ENCODE results near the gene UBE2R2.

Gene UBE2R2

DNA sequence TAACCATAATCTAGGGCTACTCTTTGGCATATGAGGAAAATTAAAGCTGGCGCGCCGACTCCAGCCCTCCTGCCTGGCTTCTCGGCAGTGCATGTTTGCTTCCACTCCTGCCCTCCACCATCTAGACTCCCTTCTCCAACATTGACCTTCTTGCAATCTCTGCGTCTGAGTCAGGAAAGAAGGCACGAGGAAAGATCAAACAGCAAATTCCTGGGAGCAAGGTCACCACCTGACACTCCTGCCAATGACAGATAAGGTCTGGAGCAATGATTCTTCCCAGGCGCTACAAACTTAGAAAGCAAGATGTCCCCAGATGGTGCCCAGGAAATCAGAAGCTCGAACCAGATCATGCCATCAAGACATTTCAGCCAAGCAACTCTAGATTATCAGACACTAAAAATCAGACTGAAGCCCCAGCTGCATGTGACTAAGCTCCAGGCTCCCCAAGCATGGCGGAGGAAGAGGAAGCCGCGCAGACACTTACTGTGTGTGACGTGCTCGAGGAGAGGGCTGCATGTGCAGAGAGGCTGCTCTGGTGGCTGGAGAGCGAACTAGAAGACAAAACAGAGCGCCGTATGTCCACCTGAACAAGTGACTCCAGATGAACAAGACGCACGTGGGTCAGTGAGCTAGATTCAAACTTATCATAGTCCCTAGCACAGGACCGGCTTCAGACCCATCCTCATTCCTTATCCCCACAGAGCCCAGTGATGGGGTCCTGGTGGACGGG lies 115.3 kb downstream of the UBE2R2 start:
- no peak overlapping the region for H3K27ac ChIP-seq
- H3K4me3 ChIP-seq = no peak overlapping the region
- no peaks in the 10 kb centered on the region for H3K4me1 ChIP-seq
- H3K9me3 ChIP-seq (replicated peaks in 1 of 11) = no peaks in the 10 kb centered on the region
- H3K9ac ChIP-seq = no peak overlapping the region
- H3K4me2 ChIP-seq = no peak overlapping the region
- peaks cover 0 to 87% (median 58%) of the 10 kb centered on the region in 11 experiments; a peak in 18 of 22 replicates for H4K20me1 ChIP-seq
- peaks cover 99 to 100% (median 100%) of the 10 kb centered on the region in 11 experiments for H3K36me3 ChIP-seq
- H3K27me3 ChIP-seq = no peaks in the 10 kb centered on the region
- TF ChIP-seq Cebpa-rat (IDR thresholded peaks at IDR 0.05) = no peak

DNA sequence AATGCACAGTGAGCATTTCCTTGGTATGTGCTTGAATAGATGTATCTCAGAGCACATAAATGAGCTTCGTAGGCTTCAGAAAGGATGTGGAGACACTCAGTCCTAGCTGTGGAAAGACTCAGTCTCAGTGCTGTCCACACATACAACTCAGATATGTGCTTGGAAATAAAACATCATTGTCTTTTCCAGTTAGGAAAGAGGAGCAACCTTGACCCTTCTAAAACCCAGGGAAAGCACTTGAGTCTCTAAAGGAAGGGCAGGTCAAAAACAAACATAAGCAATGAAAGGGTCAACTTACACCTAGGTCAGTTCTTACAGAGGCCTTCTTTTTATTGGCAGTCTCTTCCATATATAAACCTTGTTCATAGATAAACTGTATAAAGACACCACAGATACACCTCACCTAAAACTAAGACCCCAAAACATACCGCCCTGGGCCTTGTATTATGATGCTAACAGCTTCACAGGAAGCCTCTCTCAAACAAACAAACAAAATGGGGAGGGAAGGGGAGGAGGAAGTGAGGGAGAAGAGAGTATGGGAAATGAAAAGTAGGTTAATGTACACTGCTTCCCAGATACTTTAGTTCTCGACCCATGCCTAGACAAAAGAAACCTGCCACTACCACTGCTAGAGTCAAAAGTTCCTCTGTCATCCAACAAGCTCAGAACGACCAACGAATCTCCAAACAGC lies 117.4 kb downstream of the UBE2R2 start:
- Histone ChIP-seq H4K20me1 (peaks cover 0 to 76% (median 41%) of the 10 kb centered on the region in 11 experiments; a peak in 18 of 22 replicates), H3K4me1 (no peaks in the 10 kb centered on the region), H3K9me3 (replicated peaks in 1 of 11) (no peaks in the 10 kb centered on the region), H3K4me2 (no peak overlapping the region), H3K27ac (no peak overlapping the region), H3K9ac (no peak overlapping the region), H3K36me3 (peaks cover 99 to 100% (median 100%) of the 10 kb centered on the region in 11 experiments), H3K4me3 (no peak overlapping the region), H3K27me3 (no peaks in the 10 kb centered on the region)
- no peak for TF ChIP-seq Cebpa-rat (IDR thresholded peaks at IDR 0.05)

DNA sequence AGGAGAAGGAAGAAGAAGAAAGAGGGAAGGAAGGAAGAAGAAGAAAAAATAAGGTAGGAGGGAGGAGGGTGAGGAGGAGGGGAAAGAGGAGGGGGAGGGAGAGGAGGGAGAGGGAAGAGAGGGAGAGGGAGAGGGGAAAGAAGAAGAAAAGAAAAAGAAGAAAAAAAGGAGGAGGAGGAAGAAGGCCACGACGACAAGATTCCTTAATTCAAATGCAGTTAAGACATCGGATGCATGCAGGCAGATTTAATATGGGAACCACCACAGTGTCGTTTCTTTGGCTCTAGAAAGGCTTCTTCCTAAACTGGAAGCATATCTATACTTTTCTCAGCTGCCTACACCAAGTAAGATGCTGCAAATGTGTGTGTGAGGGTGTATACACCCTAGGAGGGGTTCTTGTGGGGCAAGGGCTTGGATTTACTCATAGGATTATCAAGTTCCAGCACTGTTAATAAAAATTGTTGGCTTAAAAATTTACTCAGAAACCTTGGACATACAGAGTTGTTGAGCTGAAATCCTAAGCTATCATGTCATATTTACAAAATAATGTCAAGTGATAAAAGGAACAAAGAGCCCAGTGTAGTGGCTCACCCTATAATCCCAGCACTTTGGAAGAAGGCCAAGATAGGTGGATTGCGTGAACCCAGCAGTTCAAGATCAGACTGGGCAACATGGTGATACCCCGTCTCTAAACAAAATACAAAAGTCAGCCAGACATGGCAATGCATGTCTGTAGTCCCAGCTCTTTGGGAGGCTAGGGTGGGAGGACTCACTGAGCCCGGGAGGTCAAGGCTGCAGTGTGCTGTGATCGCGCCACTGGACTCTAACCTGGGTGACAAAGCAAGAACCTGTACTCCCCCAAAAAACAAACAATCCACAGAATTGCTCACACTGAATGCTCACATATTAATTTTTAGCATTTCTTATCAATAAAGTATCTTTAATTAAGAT lies 123.2 kb downstream of the UBE2R2 start:
- no peak overlapping the region for H3K27ac ChIP-seq
- no peaks in the 10 kb centered on the region for H3K27me3 ChIP-seq
- peaks cover 0 to 28% (median 5%) of the 10 kb centered on the region in 11 experiments; a peak in 9 of 22 replicates for H4K20me1 ChIP-seq
- H3K9ac ChIP-seq = no peak overlapping the region
- no peak for TF ChIP-seq Cebpa-rat (IDR thresholded peaks at IDR 0.05)
- H3K9me3 ChIP-seq (replicated peaks in 1 of 11) = no peaks in the 10 kb centered on the region
- no peak overlapping the region for H3K4me2 ChIP-seq
- peaks cover 0 to 8% (median 0%) of the 10 kb centered on the region in 10 experiments; a peak in 5 of 20 replicates for H3K4me1 ChIP-seq
- no peak overlapping the region for H3K4me3 ChIP-seq
- H3K36me3 ChIP-seq = peaks cover 93 to 96% (median 96%) of the 10 kb centered on the region in 11 experiments

DNA sequence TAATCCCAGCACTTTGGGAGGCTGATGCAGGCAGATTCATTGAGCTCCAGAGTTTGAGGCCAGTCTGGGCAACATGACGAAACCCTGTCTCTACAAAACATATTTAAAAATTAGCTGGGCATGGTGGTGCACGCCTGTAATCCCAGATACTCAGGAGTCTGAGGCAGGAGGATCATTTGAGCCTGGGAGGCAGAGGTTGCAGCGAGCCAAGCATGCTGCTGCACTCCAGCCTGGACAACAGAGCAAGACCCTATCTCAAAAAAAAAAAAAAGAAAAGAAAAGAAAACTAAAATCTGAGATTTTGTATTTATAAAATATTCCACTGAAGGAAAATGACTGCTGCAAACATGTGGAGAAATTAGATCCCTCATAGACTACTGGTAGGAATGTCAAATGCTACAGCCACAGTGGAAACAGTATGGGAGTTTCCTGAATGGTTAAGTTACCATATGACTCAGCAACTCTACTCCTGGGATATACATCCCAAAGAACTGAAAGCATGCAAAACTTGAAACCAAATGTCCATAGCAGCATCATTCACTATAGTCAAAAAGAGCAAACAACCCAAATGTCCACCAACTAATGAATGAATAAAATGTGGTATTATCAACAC lies 125.6 kb downstream of the UBE2R2 start:
- H3K4me3 ChIP-seq = no peak overlapping the region
- H3K9ac ChIP-seq = no peak overlapping the region
- no peaks in the 10 kb centered on the region for H3K9me3 ChIP-seq (replicated peaks in 1 of 11)
- H3K4me1 ChIP-seq = peaks cover 0 to 8% (median 0%) of the 10 kb centered on the region in 10 experiments; a peak in 5 of 20 replicates
- peaks cover 93 to 96% (median 95%) of the 10 kb centered on the region in 11 experiments for H3K36me3 ChIP-seq
- H4K20me1 ChIP-seq = peaks cover 0 to 20% (median 4%) of the 10 kb centered on the region in 11 experiments; a peak in 10 of 22 replicates
- TF ChIP-seq Cebpa-rat (IDR thresholded peaks at IDR 0.05) = no peak
- H3K4me2 ChIP-seq = no peak overlapping the region
- H3K27ac ChIP-seq = peak overlapping the region in 1 of 11 experiments; percentile 20; a peak in 1 of 22 replicates
- H3K27me3 ChIP-seq = no peaks in the 10 kb centered on the region

DNA sequence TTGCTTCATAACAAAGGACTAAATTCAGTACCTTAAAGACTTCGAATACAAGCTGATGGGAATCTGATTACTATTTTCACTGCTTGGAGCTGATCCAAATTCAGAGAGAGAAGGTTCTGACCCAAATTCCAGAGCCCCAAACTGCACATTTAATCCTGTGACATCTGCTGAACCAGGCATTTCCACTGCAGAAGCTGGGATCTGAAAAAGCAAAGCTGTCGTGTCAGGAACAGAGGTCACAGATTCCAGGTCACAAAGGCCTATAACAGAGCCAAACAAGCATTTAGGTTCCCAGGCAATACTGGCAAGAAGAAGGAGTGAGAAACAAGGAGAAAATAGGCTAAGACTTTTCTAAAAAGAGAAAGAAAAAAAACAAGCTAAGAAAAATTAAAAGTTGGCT lies 126.4 kb downstream of the UBE2R2 start:
- Histone ChIP-seq H3K4me1 (peaks cover 0 to 8% (median 0%) of the 10 kb centered on the region in 10 experiments; a peak in 5 of 20 replicates), H3K9ac (no peak overlapping the region), H3K9me3 (replicated peaks in 1 of 11) (no peaks in the 10 kb centered on the region), H3K36me3 (peaks cover 93 to 96% (median 95%) of the 10 kb centered on the region in 11 experiments), H3K4me2 (no peak overlapping the region), H4K20me1 (peaks cover 0 to 20% (median 4%) of the 10 kb centered on the region in 11 experiments; a peak in 9 of 22 replicates), H3K4me3 (no peak overlapping the region), H3K27ac (peak overlapping the region in 1 of 11 experiments; percentile 20; a peak in 1 of 22 replicates), H3K27me3 (no peaks in the 10 kb centered on the region)
- no peak for TF ChIP-seq Cebpa-rat (IDR thresholded peaks at IDR 0.05)

DNA sequence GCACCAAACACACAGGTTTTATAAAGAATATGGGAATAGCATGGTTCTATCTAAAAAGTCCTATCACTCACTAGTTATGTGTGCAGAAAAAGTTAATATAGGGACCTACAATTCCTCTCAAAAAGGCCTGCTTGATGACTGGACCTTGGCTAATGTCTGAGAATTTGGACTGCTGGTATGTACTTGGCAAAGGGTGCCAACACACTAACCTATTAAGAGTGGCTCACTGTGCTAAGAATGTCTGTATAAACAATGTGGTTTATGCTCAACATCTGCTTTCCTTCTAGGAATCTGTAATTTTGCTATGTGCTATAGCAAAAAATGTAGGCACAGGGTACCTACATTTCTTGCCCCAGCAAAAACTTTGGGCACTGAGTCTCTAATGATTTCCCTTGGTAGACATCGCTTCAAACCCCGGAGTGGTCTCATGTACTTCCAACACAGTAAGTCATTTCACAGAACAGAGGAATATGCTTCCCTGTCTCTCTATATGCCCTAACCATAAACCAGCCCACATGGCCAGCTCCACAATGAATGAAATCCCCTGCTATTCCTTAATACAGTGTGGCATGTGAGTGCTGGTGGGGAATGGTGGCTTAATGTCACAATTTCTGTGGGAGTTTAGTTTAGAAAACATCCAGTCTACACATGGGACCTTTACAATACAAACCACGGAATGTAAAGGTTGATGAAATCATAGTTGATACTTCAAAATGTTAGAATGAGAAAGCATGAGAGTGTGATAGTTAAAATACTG lies 130.0 kb downstream of the UBE2R2 start:
- Histone ChIP-seq H3K27ac (no peak overlapping the region), H3K4me3 (no peak overlapping the region), H4K20me1 (peaks cover 0 to 21% (median 9%) of the 10 kb centered on the region in 11 experiments; a peak in 8 of 22 replicates), H3K4me2 (no peak overlapping the region), H3K36me3 (peaks cover 84 to 100% (median 98%) of the 10 kb centered on the region in 11 experiments), H3K9me3 (replicated peaks in 1 of 11) (no peaks in the 10 kb centered on the region), H3K9ac (no peak overlapping the region), H3K4me1 (peaks cover 0 to 11% (median 0%) of the 10 kb centered on the region in 10 experiments; a peak in 6 of 20 replicates), H3K27me3 (no peaks in the 10 kb centered on the region)
- no peak for TF ChIP-seq Cebpa-rat (IDR thresholded peaks at IDR 0.05)

DNA sequence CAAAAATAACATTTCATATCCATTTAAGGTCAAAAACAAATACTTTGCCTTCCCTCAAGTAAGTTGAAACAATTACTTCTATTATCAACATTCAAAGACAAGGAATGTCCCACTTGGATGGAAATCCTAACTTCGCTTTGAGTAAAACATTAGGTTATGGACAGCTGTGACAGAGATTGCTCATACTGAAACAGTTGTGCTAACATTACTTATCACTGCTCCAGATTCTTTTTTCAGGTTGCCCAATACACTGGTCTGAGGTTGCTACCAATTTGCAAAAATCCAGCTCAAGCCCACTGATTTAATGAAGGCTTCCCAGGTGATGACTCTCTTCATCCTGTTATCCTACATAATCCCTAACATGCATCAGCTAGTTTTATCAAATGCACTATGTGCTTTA lies 133.4 kb downstream of the UBE2R2 start:
- no peak overlapping the region for H3K4me3 ChIP-seq
- H3K9ac ChIP-seq = no peak overlapping the region
- no peaks in the 10 kb centered on the region for H3K27me3 ChIP-seq
- H3K4me2 ChIP-seq = no peak overlapping the region
- H3K36me3 ChIP-seq = peaks cover 78 to 100% (median 98%) of the 10 kb centered on the region in 11 experiments
- H3K4me1 ChIP-seq = peaks cover 0 to 27% (median 0%) of the 10 kb centered on the region in 10 experiments; a peak in 6 of 20 replicates
- no peaks in the 10 kb centered on the region for H3K9me3 ChIP-seq (replicated peaks in 1 of 11)
- peaks cover 0 to 21% (median 4%) of the 10 kb centered on the region in 11 experiments; a peak in 9 of 22 replicates for H4K20me1 ChIP-seq
- TF ChIP-seq Cebpa-rat (IDR thresholded peaks at IDR 0.05) = no peak
- no peak overlapping the region for H3K27ac ChIP-seq
